ENCODE results near the gene WIPF1.

The WIPF1 gene

GRCh38 chr2:174597345-174598047 lies at the start of gene WIPF1:
Gene WIPF1, minus strand, starts transcription at chr2:174597804. Its CDS starts 12,231 bp downstream, at chr2:174585573.
- in situ Hi-C loops (cut with MboI; ENCODE audit: low sequenced_read_pairs): no loop called here

DNA sequence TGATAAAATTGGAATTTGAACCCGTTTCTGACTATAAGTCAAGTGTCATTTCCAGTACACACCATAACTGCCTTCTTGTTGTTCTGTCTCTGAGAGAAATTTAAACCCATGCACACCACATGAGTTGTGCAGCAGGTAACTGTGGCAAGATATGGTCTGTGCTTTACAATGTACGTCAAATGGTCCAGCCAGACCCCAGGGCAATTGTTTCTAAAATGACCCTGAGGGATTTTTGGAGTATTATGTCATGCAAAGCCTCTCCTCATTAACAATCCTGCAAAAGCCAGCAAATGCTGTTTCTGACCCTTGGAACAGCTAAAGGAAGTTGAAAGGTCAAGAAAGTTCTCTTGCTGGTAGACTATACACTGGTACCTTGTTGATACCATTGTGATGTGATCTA lies 47.7 kb upstream of the WIPF1 start:
- in situ Hi-C loops (cut with MboI; ENCODE audit: low sequenced_read_pairs): no loop called here

- in situ Hi-C loops (cut with MboI; ENCODE audit: low sequenced_read_pairs): no loop called here
Measured at GRCh38 chr2:174644406-174644805, 46.8 kb upstream of the WIPF1 start.

- in situ Hi-C loops (cut with MboI; ENCODE audit: low sequenced_read_pairs): no loop called here
Measured at GRCh38 chr2:174643356-174643755, 45.8 kb upstream of the WIPF1 start.

GRCh38 chr2:174641168-174641567 lies 43.6 kb upstream of the WIPF1 start:
- in situ Hi-C loops (cut with MboI; ENCODE audit: low sequenced_read_pairs): no loop called here

GRCh38 chr2:174636987-174637386 lies 39.4 kb upstream of the WIPF1 start:
- in situ Hi-C loops (cut with MboI; ENCODE audit: low sequenced_read_pairs): no loop called here

GRCh38 chr2:174635776-174636404 lies 38.3 kb upstream of the WIPF1 start:
- in situ Hi-C loops (cut with MboI; ENCODE audit: low sequenced_read_pairs): no loop called here

- in situ Hi-C loops (cut with MboI; ENCODE audit: low sequenced_read_pairs): no loop called here
Measured at GRCh38 chr2:174635015-174635593, 37.5 kb upstream of the WIPF1 start.

GRCh38 chr2:174634130-174635014 lies 36.8 kb upstream of the WIPF1 start:
- in situ Hi-C loops (cut with MboI; ENCODE audit: low sequenced_read_pairs): no loop called here

DNA sequence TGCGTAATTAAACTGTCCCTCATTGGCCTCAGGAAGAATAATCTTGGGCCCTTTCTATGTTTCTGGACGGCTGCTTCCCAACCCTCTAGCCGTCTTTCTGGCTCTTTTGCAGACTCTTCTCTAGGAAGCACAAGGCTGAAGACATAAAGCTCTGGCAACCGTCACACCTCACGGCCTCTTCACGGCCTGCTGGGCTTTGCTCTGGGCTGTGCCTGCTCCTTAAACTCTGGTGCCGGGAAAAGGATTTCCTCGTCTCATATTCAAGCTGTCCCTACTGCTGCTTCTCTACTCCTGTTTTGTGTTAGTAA lies 36.0 kb upstream of the WIPF1 start:
- in situ Hi-C loops (cut with MboI; ENCODE audit: low sequenced_read_pairs): no loop called here

DNA sequence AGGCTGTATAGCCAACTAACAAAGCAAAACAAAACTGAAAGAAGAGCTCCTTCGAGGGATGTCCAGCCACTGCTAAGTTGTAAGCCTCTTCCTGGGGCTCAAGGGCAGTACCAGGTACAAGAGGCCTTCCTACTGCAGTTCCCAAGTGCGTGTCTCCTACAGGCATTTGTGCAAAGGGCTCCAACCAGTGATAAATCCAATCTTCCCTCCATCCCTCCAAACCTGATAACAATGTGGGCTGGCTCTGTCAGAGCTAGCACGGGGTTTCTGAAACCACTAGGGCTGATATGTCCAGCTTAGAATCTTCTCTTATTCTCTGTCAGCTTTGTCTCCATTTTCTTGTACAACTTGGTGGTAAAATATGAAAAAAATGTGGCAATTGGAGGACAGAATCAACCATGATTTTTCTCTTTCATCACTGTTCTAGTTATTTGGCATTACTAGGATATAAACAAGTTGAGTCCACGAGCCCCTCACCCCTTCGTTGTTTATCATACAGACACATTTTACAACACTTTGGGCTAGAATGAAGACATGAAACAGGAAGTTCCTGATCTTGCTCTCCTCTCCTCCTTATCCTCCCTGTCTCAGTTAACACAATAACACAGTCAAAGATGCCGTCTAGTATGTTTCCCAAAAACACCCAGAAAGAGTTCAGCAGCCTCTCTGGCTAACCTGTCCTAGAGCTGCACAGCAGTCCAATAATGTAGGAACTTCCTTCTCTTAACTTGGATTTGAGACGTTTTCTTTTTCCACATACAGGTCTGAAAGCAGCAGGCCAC lies 35.4 kb upstream of the WIPF1 start:
- in situ Hi-C loops (cut with MboI; ENCODE audit: low sequenced_read_pairs): no loop called here

- in situ Hi-C loops (cut with MboI; ENCODE audit: low sequenced_read_pairs): no loop called here
Measured at GRCh38 chr2:174631009-174631981, 33.7 kb upstream of the WIPF1 start.

DNA sequence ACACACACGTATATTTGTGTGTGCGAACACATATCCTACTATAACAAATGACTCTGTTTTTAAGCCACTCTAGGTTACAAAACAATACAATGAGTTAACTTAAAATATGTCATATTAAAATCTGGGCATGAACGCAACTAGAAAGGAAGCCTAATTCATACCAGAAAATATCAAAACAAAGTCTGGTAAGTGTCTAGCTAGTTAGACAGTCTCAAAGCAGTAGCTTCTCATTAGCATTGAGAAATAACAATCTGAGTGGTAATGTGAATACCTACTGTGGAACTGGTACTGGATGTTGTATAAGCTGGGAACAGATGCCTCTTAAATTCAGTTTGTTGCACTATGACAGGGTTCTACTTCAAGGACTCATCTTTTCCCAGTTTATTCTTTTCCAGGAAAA lies 32.5 kb upstream of the WIPF1 start:
- in situ Hi-C loops (cut with MboI; ENCODE audit: low sequenced_read_pairs): no loop called here

- in situ Hi-C loops (cut with MboI; ENCODE audit: low sequenced_read_pairs): no loop called here
Measured at GRCh38 chr2:174629506-174629905, 31.9 kb upstream of the WIPF1 start.

DNA sequence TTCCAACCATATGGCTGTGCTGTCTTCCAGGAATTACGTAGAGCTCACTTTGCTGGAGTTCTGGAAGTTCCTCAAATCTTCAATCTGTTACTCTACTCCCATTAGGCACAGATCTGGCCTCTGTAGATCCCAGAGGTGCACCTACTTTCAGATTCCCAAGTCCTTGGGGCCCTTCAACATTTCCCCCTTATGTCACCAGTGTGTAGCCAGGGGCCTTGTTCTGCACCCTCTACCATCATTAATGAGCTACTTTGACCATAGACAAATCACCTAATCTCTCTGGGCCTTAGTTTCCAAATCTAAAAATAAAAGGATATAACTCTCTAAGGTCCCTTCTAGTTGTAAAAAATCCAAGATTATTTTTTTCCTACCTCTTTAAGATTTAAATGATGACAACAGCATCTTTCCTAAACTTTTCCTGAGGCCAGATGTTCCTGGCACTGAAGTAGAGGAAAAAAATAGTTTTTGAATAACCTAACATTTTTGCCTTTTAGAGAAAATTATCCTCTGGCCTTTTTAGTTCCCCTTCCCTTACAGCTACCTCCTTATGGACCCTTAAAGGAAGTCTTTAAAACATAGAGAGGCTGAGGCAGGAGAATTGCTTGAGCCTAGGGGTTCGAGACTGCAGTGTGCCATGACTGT lies 31.0 kb upstream of the WIPF1 start:
- in situ Hi-C loops (cut with MboI; ENCODE audit: low sequenced_read_pairs): no loop called here

DNA sequence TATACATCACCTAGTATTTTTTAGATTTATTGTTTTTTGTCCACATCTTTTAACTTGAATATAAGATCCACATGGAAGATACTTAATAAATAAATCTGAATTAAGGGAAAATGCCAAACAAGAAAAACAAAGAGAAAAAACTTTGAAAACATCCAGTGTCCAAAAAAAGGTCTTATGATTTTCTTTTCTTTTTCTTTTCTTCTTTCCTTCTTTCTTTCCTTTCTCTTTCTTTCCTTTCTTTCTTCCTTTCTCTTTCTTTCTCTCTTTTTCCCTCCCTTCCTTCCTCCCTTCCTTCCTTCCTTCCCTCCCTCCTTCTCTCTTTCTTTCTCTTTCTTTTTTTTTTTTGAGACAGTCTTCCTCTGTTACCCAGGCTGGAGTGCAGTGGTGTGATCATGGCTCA lies 29.6 kb upstream of the WIPF1 start:
- in situ Hi-C loops (cut with MboI; ENCODE audit: low sequenced_read_pairs): no loop called here

DNA sequence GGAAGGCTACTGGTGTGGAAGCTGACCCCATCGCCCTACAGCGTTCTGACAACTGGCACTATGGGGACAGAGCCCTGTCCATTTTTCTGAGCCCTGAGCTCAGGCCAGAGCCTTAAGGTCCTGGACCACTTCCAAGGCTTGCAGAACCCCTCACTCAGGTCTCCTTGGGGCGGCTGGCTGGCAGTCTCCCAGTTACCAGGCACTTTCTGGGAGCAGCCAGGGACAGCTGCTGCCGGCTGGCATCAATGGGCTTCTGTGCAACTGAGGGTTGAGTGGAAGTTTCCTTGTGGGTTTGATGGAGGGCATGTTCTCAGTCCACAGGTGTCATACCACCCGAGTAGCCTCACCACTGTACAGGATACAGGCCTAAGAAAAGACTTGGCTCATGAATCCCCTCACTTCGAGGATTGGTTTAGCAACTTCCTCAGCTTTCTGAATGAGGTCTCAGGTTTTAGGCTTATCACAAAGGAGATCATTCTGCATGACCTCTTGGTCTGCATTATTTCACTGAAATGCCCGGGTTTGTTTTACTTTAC lies 27.4 kb upstream of the WIPF1 start:
- in situ Hi-C loops (cut with MboI; ENCODE audit: low sequenced_read_pairs): no loop called here

- in situ Hi-C loops (cut with MboI; ENCODE audit: low sequenced_read_pairs): no loop called here
Measured at GRCh38 chr2:174623690-174624089, 26.1 kb upstream of the WIPF1 start.

- in situ Hi-C loops (cut with MboI; ENCODE audit: low sequenced_read_pairs): no loop called here
Measured at GRCh38 chr2:174623106-174623637, 25.6 kb upstream of the WIPF1 start.

Measured in HL-60/S4 treated with phorbol 12-myristate 13-acetate at 8.2 ng/mL for 4 days and 3 days (cell line).